ENCODE results near the gene DYNC2I2. TPM values are rescaled to one million over a fixed set of nuclear protein-coding genes. Genes with fewer than 3 reads are reported as not detected.

The DYNC2I2 gene
- total and polyA plus RNA-seq, 10 of the 15 experiments (the other 5 are each of a cell fraction or from before 2014, with no cell fraction given): 0.89 to 118 (median 47.9) TPM

- TF ChIP-seq IKZF2 (IDR thresholded peaks at IDR 0.05) (no peak), TBL1XR1 (IDR thresholded peaks at IDR 0.05; ENCODE audit: low read depth, low read length) (no peak), ETV6 (conservative IDR thresholded peaks at IDR 0.05 in 1 of 2, IDR thresholded peaks at IDR 0.05 in 1 of 2; ENCODE audit: borderline replicate concordance in 1 of 2, low read depth in 1 of 2) (no peak), NR2C1 (IDR thresholded peaks at IDR 0.05) (no peak), CREB1 (IDR thresholded peaks at IDR 0.05; ENCODE audit: low read depth) (no peak)
Measured at GRCh38 chr9:128595471-128595870, 61.2 kb downstream of the DYNC2I2 start (continued).

GRCh38 chr9:128593856-128594255, 62.8 kb downstream of the DYNC2I2 start:
- ATAC-seq (no peak), DNase-seq (ENCODE audit: low read depth, low spot score) (no peak), FAIRE-seq (no peak)
- Histone ChIP-seq H3K9me3 (replicated peaks; ENCODE audit: control insufficient read depth, insufficient read depth, low read length) (no peaks in the 10 kb centered on the region), H3K9ac (ENCODE audit: control insufficient read depth, insufficient read depth, low read length) (no peak overlapping the region), H4K20me1 (ENCODE audit: control insufficient read depth, insufficient read depth) (no peaks in the 10 kb centered on the region), H3K27ac (ENCODE audit: control insufficient read depth, insufficient read depth) (no peak overlapping the region), H3K4me3 (no peak overlapping the region), H3K4me2 (ENCODE audit: control insufficient read depth, insufficient read depth) (no peak overlapping the region), H3K79me2 (ENCODE audit: control insufficient read depth, insufficient read depth, low read length) (no peaks in the 10 kb centered on the region), H3K36me3 (ENCODE audit: control insufficient read depth in 2 of 2, insufficient read depth in 2 of 2, low read length in 1 of 2) (peaks cover 9 to 29% of the 10 kb centered on the region in 2 experiments), H3K4me1 (ENCODE audit: control insufficient read depth, insufficient read depth, low read length) (no peaks in the 10 kb centered on the region), H2AFZ (ENCODE audit: control insufficient read depth, low read depth, low read length) (no peak overlapping the region), H3K27me3 (replicated peaks in 1 of 2; ENCODE audit: control insufficient read depth in 2 of 2, insufficient read depth in 2 of 2, low read length in 1 of 2) (no peaks in the 10 kb centered on the region)
- in situ Hi-C loops (cut with MboI) (no loop called here), intact Hi-C loops (cut with micrococcal nuclease; ENCODE audit: unreplicated experiment) (no loop called here)
- BruUV-seq (replicated peaks): no TSS peak
- CTCF ChIA-PET: no interaction called here
- RAD21 ChIA-PET (ENCODE audit: unreplicated experiment): no interaction called here
- SMC1A ChIA-PET (ENCODE audit: uncharacterized antibody, unreplicated experiment): no interaction called here
- POLR2A ChIA-PET: no interaction called here
- 89% methylated on average over 9 of the region's 9 CpGs for WGBS (ENCODE audit: insufficient coverage, insufficient replicate concordance, low lambda C conversion rate, missing lambda C conversion rate)
- TF ChIP-seq PAX5 (IDR thresholded peaks at IDR 0.05; ENCODE audit: borderline replicate concordance, low read depth, low read length) (no peak), CUX1 (IDR thresholded peaks at IDR 0.05; ENCODE audit: insufficient replicate concordance, low read depth, low read length) (no peak), RCOR1 (conservative IDR thresholded peaks at IDR 0.05; ENCODE audit: low read depth, low read length) (no peak), SMC3 (IDR thresholded peaks at IDR 0.05; ENCODE audit: borderline replicate concordance, low read length) (no peak), IKZF2 (IDR thresholded peaks at IDR 0.05) (no peak), BRCA1 (IDR thresholded peaks at IDR 0.05; ENCODE audit: low read depth, low read length) (no peak), EGR1 (IDR thresholded peaks at IDR 0.05; ENCODE audit: borderline replicate concordance in 1 of 2, low read depth in 2 of 2, low read length in 2 of 2) (no peak), SRF (IDR thresholded peaks at IDR 0.05; ENCODE audit: low read depth in 2 of 2, low read length in 2 of 2) (no peak)
- TF ChIP-seq, protein P1, sequence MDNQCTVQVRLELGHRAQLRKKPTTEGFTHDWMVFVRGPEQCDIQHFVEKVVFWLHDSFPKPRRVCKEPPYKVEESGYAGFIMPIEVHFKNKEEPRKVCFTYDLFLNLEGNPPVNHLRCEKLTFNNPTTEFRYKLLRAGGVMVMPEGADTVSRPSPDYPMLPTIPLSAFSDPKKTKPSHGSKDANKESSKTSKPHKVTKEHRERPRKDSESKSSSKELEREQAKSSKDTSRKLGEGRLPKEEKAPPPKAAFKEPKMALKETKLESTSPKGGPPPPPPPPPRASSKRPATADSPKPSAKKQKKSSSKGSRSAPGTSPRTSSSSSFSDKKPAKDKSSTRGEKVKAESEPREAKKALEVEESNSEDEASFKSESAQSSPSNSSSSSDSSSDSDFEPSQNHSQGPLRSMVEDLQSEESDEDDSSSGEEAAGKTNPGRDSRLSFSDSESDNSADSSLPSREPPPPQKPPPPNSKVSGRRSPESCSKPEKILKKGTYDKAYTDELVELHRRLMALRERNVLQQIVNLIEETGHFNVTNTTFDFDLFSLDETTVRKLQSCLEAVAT (IDR thresholded peaks at IDR 0.05): no peak
- TF ChIP-seq, protein P2, sequence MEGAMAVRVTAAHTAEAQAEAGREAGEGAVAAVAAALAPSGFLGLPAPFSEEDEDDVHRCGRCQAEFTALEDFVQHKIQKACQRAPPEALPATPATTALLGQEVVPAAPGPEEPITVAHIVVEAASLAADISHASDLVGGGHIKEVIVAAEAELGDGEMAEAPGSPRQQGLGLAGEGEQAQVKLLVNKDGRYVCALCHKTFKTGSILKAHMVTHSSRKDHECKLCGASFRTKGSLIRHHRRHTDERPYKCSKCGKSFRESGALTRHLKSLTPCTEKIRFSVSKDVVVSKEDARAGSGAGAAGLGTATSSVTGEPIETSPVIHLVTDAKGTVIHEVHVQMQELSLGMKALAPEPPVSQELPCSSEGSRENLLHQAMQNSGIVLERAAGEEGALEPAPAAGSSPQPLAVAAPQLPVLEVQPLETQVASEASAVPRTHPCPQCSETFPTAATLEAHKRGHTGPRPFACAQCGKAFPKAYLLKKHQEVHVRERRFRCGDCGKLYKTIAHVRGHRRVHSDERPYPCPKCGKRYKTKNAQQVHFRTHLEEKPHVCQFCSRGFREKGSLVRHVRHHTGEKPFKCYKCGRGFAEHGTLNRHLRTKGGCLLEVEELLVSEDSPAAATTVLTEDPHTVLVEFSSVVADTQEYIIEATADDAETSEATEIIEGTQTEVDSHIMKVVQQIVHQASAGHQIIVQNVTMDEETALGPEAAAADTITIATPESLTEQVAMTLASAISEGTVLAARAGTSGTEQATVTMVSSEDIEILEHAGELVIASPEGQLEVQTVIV (IDR thresholded peaks at IDR 0.05; ENCODE audit: borderline replicate concordance, partially characterized antibody): no peak

Measured in GM12878 (cell line).